GM23338 (cell line): ENCODE measurements around the gene DNAI2. TPM values are rescaled to one million over a fixed set of nuclear protein-coding genes. Genes with fewer than 3 reads are reported as not detected.

Source experiments
- ATAC-seq: fragments of 200-7000 bp; cut with Tn5 transposase; 3 replicates; pipeline ENCODE4 v1.9.1; 2020
- DNase-seq: peaks from one replicate; pipeline ENCODE4 v3.0.0-alpha.2; 2015; ENCODE audit warnings: low spot score
- H2AFZ ChIP-seq: fragments of 200-600 bp; sonication (generic); 2 replicates; pipeline ENCODE4 v1.8.0; 2016; ENCODE audit warnings: antibody characterized with exemption, mild to moderate bottlenecking, moderate library complexity
- H3F3A ChIP-seq: fragments of 200-600 bp; sonication (generic); replicated peaks from 2 replicates; pipeline ENCODE4 v1.8.0; 2017; ENCODE audit warnings: antibody characterized with exemption, mixed run types, low read depth
- H3K27ac ChIP-seq: fragments of 200-600 bp; sonication (generic); 2 replicates; pipeline ENCODE4 v1.6.1; 2016; ENCODE audit warnings: low read depth
- H3K27me3 ChIP-seq: fragments of 200-600 bp; sonication (generic); 2 replicates; pipeline ENCODE4 v1.8.0; 2016; ENCODE audit warnings: mild to moderate bottlenecking, mixed run types, moderate library complexity; ENCODE audit not compliant: insufficient read depth
- H3K36me3 ChIP-seq: fragments of 200-600 bp; sonication (generic); 2 replicates; pipeline ENCODE4 v1.8.0; 2016; ENCODE audit warnings: mild to moderate bottlenecking; ENCODE audit not compliant: insufficient read depth
- H3K4me1 ChIP-seq: fragments of 200-600 bp; sonication (generic); 2 replicates; pipeline ENCODE4 v1.8.0; 2016; ENCODE audit warnings: mild to moderate bottlenecking, moderate library complexity; ENCODE audit not compliant: insufficient read depth
- H3K4me2 ChIP-seq: fragments of 200-600 bp; sonication (generic); 2 replicates; pipeline ENCODE4 v1.7.1; 2017; ENCODE audit warnings: mixed run types
- H3K4me3 ChIP-seq: fragments of 200-600 bp; sonication (generic); 2 replicates; pipeline ENCODE4 v1.6.1; 2016; ENCODE audit warnings: mixed run types
- H3K79me2 ChIP-seq: fragments of 200-600 bp; sonication (generic); replicated peaks from 2 replicates; pipeline ENCODE4 v1.8.0; 2017; ENCODE audit warnings: mild to moderate bottlenecking; ENCODE audit not compliant: insufficient read depth
- H3K9me2 ChIP-seq: fragments of 200-600 bp; sonication (generic); 2 replicates; pipeline ENCODE4 v1.8.0; 2017; ENCODE audit not compliant: insufficient read depth
- H4K20me1 ChIP-seq: fragments of 200-600 bp; sonication (generic); replicated peaks from 2 replicates; pipeline ENCODE4 v1.8.0; 2017; ENCODE audit warnings: mild to moderate bottlenecking; ENCODE audit not compliant: insufficient read depth
- H3K27ac Mint-ChIP-seq: 2 replicates; pipeline ENCODE4 v1.8.0; 2020; ENCODE audit warnings: inconsistent platforms, mild to moderate bottlenecking, moderate library complexity, mixed read lengths
- H3K27me3 Mint-ChIP-seq: 3 replicates; pipeline ENCODE4 v1.8.0; 2022; ENCODE audit warnings: low read depth, mild to moderate bottlenecking, moderate library complexity, mixed read lengths, inconsistent platforms; ENCODE audit not compliant: insufficient read depth, poor library complexity
- H3K36me3 Mint-ChIP-seq: 3 replicates; pipeline ENCODE4 v1.8.0; 2021; ENCODE audit warnings: low read depth, mild to moderate bottlenecking, inconsistent platforms, moderate library complexity, mixed read lengths
- H3K4me1 Mint-ChIP-seq: 3 replicates; pipeline ENCODE4 v1.8.0; 2020; ENCODE audit warnings: mild to moderate bottlenecking, inconsistent platforms, mixed read lengths
- H3K4me3 Mint-ChIP-seq: 3 replicates; pipeline ENCODE4 v1.8.0; 2021; ENCODE audit warnings: moderate library complexity, mild to moderate bottlenecking, inconsistent platforms, mixed read lengths
- H3K9me3 Mint-ChIP-seq: 3 replicates; pipeline ENCODE4 v1.8.0; 2020; ENCODE audit warnings: moderate library complexity, mild to moderate bottlenecking, inconsistent platforms, mixed read lengths
- CREB1 ChIP-seq: fragments of 250-450 bp; sonication (Bioruptor Pico); IDR thresholded peaks from 2 replicates; pipeline ENCODE4 v1.5.0; 2020; ENCODE audit warnings: low read depth, mild to moderate bottlenecking, moderate library complexity
- EZH2 ChIP-seq: fragments of 200-600 bp; sonication (generic); IDR thresholded peaks from one replicate; pipeline ENCODE4 v1.8.0; 2017; ENCODE audit warnings: antibody characterized with exemption, mild to moderate bottlenecking, low read depth; ENCODE audit not compliant: unreplicated experiment
- EZH2phosphoT487 ChIP-seq: fragments of 200-600 bp; sonication (generic); IDR thresholded peaks from one replicate; pipeline ENCODE4 v1.8.1; 2018; ENCODE audit warnings: antibody characterized with exemption; ENCODE audit not compliant: unreplicated experiment
- JUNB ChIP-seq: IDR thresholded peaks from one replicate; pipeline ENCODE4 v1.6.1; 2016; ENCODE audit warnings: antibody characterized with exemption; ENCODE audit not compliant: unreplicated experiment
- NANOG ChIP-seq: IDR thresholded peaks from 2 replicates; pipeline ENCODE4 v1.6.1; 2016; ENCODE audit warnings: antibody characterized with exemption, borderline replicate concordance
- POLR2AphosphoS5 ChIP-seq: IDR thresholded peaks from 2 replicates; pipeline ENCODE4 v1.6.1; 2016; ENCODE audit warnings: antibody characterized with exemption, low read depth
- STAT1 ChIP-seq: IDR thresholded peaks from one replicate; pipeline ENCODE4 v1.6.1; 2016; ENCODE audit warnings: antibody characterized with exemption; ENCODE audit not compliant: unreplicated experiment
- ZNF114 ChIP-seq: fragments of 250-450 bp; sonication (Bioruptor Pico); IDR thresholded peaks from 2 replicates; pipeline ENCODE4 v1.5.0; 2020; ENCODE audit warnings: mild to moderate bottlenecking, moderate library complexity
- ZNF331 ChIP-seq: fragments of 250-450 bp; sonication (Bioruptor Pico); IDR thresholded peaks from 2 replicates; pipeline ENCODE4 v1.5.0; 2020; ENCODE audit warnings: low read depth, mild to moderate bottlenecking, moderate library complexity
- polyA plus RNA-seq: library from polyadenylated mRNA; unstranded; fragments of >200 nt; fragmentation: Nextera tagmentation; extraction: Ambion mirVana; gene quantifications from 2 replicates; pipeline ENCODE4 v1.2.1, GENCODE V29; 2016
- total RNA-seq: library from RNA; depleted of rRNA; stranded (reverse); fragments of >200 nt; shearing (Covaris generic); gene quantifications from 2 replicates; pipeline ENCODE4 v1.2.3, GENCODE V29; 2014
- TF ChIP-seq, protein P1 (sequence below): IDR thresholded peaks from one replicate; pipeline ENCODE4 v1.6.1; 2018; ENCODE audit warnings: antibody characterized with exemption; ENCODE audit not compliant: unreplicated experiment
- TF ChIP-seq, protein P2 (sequence below): IDR thresholded peaks from 2 replicates; pipeline ENCODE4 v1.6.1; 2016; ENCODE audit warnings: antibody characterized with exemption

The DNAI2 gene
- total and polyA plus RNA-seq, 2 experiments from 2014 or later = 0.21 TPM; not detected in 1

DNA sequence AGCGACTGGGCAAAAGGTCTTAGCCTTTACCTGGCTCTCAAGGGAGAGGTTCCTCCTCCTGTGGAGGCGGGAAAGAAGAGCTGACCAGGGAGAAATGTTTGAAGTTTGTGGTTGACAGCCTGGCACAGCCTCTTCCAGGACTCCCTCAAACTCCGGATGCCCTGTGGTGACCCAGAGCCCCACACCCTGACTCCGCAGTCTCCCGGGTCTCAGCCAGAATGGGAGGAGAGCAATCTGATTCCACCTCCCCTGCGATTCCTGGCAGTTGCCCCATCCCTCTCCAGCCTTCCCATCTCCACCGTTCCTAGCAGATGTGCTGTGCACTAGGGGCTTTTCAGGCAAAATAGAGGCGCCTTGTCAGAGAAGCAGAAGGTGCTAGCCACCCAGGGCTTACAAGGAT lies 5.5 kb upstream of the DNAI2 start:
- ATAC-seq (no peak), DNase-seq (no peak)
- H3K36me3 ChIP-seq = no peaks in the 10 kb centered on the region
- H3K27me3 ChIP-seq = peaks cover under 1% of the 10 kb centered on the region
- H3K4me3 Mint-ChIP-seq = no peak overlapping the region
- H4K20me1 ChIP-seq = no peaks in the 10 kb centered on the region
- H3K9me2 ChIP-seq = no peaks in the 10 kb centered on the region
- H3K27ac Mint-ChIP-seq = no peak overlapping the region
- no peaks in the 10 kb centered on the region for H3K79me2 ChIP-seq
- H3K36me3 Mint-ChIP-seq = no peaks in the 10 kb centered on the region
- no peaks in the 10 kb centered on the region for H3F3A ChIP-seq
- no peaks in the 10 kb centered on the region for H3K4me1 ChIP-seq
- peak overlapping the region; percentile 43; the same call in 1 of the 2 replicates for H2AFZ ChIP-seq
- H3K4me3 ChIP-seq = no peak overlapping the region
- TF ChIP-seq JUNB (no peak), POLR2AphosphoS5 (no peak), EZH2 (no peak)
- peaks cover 25% of the 10 kb centered on the region for H3K4me1 Mint-ChIP-seq
- H3K9me3 Mint-ChIP-seq = no peaks in the 10 kb centered on the region
- no peak overlapping the region for H3K27ac ChIP-seq
- H3K4me2 ChIP-seq = no peak overlapping the region
- peaks cover 15% of the 10 kb centered on the region for H3K27me3 Mint-ChIP-seq

DNA sequence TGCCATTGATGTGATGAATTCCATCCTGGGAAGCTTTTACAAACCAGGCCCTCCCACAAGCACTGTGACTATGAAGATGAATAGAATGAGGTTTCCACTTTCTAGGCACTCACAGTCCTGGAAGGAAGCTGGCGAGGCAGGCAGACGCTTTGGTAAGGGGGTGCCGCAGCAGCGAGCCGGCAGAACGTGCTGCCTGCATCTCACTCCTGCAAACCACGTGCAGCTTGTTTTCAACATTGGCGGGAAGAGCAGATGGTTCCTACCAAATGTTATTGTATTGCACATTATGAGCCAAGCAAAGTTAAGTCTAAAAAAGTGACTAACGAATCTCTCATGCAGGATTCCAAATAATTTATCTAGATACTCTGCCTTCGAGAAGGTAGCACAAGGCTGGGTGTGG lies 3.7 kb upstream of the DNAI2 start:
- H3K27ac ChIP-seq = no peak overlapping the region
- Mint-ChIP-seq H3K4me1 (peaks cover 31% of the 10 kb centered on the region), H3K36me3 (no peaks in the 10 kb centered on the region), H3K27ac (no peak overlapping the region), H3K27me3 (peaks cover 29% of the 10 kb centered on the region), H3K4me3 (no peak overlapping the region), H3K9me3 (no peaks in the 10 kb centered on the region; the same call in 2 of the 3 replicates)
- no peak overlapping the region for H3K4me3 ChIP-seq
- H3K4me2 ChIP-seq = no peak overlapping the region
- H3K36me3 ChIP-seq = no peaks in the 10 kb centered on the region
- H3F3A ChIP-seq = no peaks in the 10 kb centered on the region
- H3K4me1 ChIP-seq = peaks cover 5% of the 10 kb centered on the region; the same call in 1 of the 2 replicates
- TF ChIP-seq ZNF331 (CRISPR knock-in tag) (no peak), STAT1 (no peak), EZH2phosphoT487 (no peak)
- H2AFZ ChIP-seq = no peak overlapping the region
- ATAC-seq (no peak), DNase-seq (no peak)
- peaks cover 19% of the 10 kb centered on the region for H3K27me3 ChIP-seq
- H3K79me2 ChIP-seq = no peaks in the 10 kb centered on the region
- H3K9me2 ChIP-seq = no peaks in the 10 kb centered on the region
- no peaks in the 10 kb centered on the region for H4K20me1 ChIP-seq

DNA sequence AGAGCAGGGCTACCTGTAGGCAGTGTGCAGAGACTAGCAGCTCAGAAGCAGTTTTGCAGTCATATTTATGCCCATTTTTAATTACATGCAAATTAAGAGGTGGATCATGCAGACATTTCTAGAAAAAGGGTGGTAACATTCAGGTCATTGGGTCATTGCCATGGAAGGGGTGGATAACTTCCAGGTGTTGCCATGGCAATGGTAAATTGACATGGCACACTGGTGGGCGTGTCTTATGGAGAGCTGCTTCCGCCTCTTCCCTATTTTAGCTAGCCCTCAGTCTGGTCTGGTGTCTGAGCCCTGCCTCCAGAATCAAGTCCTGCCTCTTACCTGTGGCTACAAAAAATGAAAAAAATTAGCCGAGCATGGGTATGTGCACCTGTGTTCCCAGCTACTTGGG lies 2.8 kb upstream of the DNAI2 start:
- no peaks in the 10 kb centered on the region for H3K36me3 Mint-ChIP-seq
- Histone ChIP-seq H3K4me2 (no peak overlapping the region), H3K27ac (no peak overlapping the region), H3F3A (no peaks in the 10 kb centered on the region), H3K4me1 (peaks cover 5% of the 10 kb centered on the region; the same call in 1 of the 2 replicates), H4K20me1 (no peaks in the 10 kb centered on the region), H3K27me3 (peaks cover 20% of the 10 kb centered on the region), H3K9me2 (no peaks in the 10 kb centered on the region), H2AFZ (no peak overlapping the region), H3K79me2 (no peaks in the 10 kb centered on the region), H3K36me3 (no peaks in the 10 kb centered on the region), H3K4me3 (no peak overlapping the region)
- peak; percentile 22 for ATAC-seq
- H3K9me3 Mint-ChIP-seq = no peaks in the 10 kb centered on the region; the same call in 2 of the 3 replicates
- peaks cover 29% of the 10 kb centered on the region for H3K27me3 Mint-ChIP-seq
- peak; percentile 42 for DNase-seq
- no peak overlapping the region for H3K27ac Mint-ChIP-seq
- H3K4me1 Mint-ChIP-seq = peaks cover 31% of the 10 kb centered on the region
- no peak overlapping the region for H3K4me3 Mint-ChIP-seq
- TF ChIP-seq NANOG (no peak), STAT1 (no peak), CREB1 (CRISPR knock-in tag) (no peak), JUNB (no peak), EZH2 (no peak), POLR2AphosphoS5 (no peak), EZH2phosphoT487 (no peak), ZNF114 (no peak)
- TF ChIP-seq, protein P1, sequence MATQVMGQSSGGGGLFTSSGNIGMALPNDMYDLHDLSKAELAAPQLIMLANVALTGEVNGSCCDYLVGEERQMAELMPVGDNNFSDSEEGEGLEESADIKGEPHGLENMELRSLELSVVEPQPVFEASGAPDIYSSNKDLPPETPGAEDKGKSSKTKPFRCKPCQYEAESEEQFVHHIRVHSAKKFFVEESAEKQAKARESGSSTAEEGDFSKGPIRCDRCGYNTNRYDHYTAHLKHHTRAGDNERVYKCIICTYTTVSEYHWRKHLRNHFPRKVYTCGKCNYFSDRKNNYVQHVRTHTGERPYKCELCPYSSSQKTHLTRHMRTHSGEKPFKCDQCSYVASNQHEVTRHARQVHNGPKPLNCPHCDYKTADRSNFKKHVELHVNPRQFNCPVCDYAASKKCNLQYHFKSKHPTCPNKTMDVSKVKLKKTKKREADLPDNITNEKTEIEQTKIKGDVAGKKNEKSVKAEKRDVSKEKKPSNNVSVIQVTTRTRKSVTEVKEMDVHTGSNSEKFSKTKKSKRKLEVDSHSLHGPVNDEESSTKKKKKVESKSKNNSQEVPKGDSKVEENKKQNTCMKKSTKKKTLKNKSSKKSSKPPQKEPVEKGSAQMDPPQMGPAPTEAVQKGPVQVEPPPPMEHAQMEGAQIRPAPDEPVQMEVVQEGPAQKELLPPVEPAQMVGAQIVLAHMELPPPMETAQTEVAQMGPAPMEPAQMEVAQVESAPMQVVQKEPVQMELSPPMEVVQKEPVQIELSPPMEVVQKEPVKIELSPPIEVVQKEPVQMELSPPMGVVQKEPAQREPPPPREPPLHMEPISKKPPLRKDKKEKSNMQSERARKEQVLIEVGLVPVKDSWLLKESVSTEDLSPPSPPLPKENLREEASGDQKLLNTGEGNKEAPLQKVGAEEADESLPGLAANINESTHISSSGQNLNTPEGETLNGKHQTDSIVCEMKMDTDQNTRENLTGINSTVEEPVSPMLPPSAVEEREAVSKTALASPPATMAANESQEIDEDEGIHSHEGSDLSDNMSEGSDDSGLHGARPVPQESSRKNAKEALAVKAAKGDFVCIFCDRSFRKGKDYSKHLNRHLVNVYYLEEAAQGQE = no peak
- TF ChIP-seq, protein P2, sequence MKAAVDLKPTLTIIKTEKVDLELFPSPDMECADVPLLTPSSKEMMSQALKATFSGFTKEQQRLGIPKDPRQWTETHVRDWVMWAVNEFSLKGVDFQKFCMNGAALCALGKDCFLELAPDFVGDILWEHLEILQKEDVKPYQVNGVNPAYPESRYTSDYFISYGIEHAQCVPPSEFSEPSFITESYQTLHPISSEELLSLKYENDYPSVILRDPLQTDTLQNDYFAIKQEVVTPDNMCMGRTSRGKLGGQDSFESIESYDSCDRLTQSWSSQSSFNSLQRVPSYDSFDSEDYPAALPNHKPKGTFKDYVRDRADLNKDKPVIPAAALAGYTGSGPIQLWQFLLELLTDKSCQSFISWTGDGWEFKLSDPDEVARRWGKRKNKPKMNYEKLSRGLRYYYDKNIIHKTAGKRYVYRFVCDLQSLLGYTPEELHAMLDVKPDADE = no peak
